COLO829 (cell line): ENCODE data around the gene PLRG1.

ENCODE experiments used
- DNase-seq: peaks from one replicate; pipeline ENCODE4 v3.0.0; 2012; ENCODE audit warnings: low spot score

Gene PLRG1

GRCh38 chr4:154573190-154573870 lies 23.1 kb upstream of the PLRG1 start:
- DNase-seq, result no peak

GRCh38 chr4:154569584-154569983 lies 19.4 kb upstream of the PLRG1 start:
- no peak for DNase-seq

GRCh38 chr4:154569028-154569427 lies 18.8 kb upstream of the PLRG1 start:
- DNase-seq, result no peak

GRCh38 chr4:154566639-154567204 lies 16.5 kb upstream of the PLRG1 start:
- no peak for DNase-seq

GRCh38 chr4:154565704-154566103 lies 15.5 kb upstream of the PLRG1 start:
- no peak for DNase-seq

- DNase-seq, result no peak
Measured at GRCh38 chr4:154564311-154564710, 14.1 kb upstream of the PLRG1 start.

- DNase-seq, result no peak
Measured at GRCh38 chr4:154562697-154563254, 12.6 kb upstream of the PLRG1 start, which contains the start of gene FGB. Gene FGB, plus strand, starts transcription at chr4:154563011. Its CDS starts 8 bp downstream, at chr4:154563019.

GRCh38 chr4:154560824-154561231 lies 10.6 kb upstream of the PLRG1 start:
- peak; percentile 53 for DNase-seq

GRCh38 chr4:154560419-154560801 lies 10.2 kb upstream of the PLRG1 start:
- DNase-seq, result no peak

GRCh38 chr4:154559494-154560418 lies 9.6 kb upstream of the PLRG1 start:
- peak; percentile 85 for DNase-seq

- DNase-seq, result no peak
Measured at GRCh38 chr4:154559141-154559493, 8.9 kb upstream of the PLRG1 start.

GRCh38 chr4:154551872-154552686 lies 1.9 kb upstream of the PLRG1 start:
- DNase-seq, result peak; percentile 85

GRCh38 chr4:154545689-154546088 lies 4.5 kb downstream of the PLRG1 start:
- no peak for DNase-seq

- DNase-seq, result no peak
Measured at GRCh38 chr4:154542271-154542879, 7.8 kb downstream of the PLRG1 start.

- no peak for DNase-seq
Measured at GRCh38 chr4:154534296-154534695, 15.9 kb downstream of the PLRG1 start.

GRCh38 chr4:154529728-154530519 lies 20.3 kb downstream of the PLRG1 start:
- no peak for DNase-seq

- no peak for DNase-seq
Measured at GRCh38 chr4:154528869-154529268, 21.3 kb downstream of the PLRG1 start.

- DNase-seq, result no peak
Measured at GRCh38 chr4:154527308-154527707, 22.9 kb downstream of the PLRG1 start.

- no peak for DNase-seq
Measured at GRCh38 chr4:154526151-154526550, 24.0 kb downstream of the PLRG1 start.

- no peak for DNase-seq
Measured at GRCh38 chr4:154521607-154522006, 28.6 kb downstream of the PLRG1 start.
